NCI-H146 treated with DMSO at 0.1 percent for 48 hours (cell line): ENCODE measurements around the gene SPATA13.

ENCODE experiments used
- DNase-seq: peaks from one replicate; lab custom pipeline; 2025; ENCODE audit not compliant: unreplicated experiment; lab: John Stamatoyannopoulos, UW

The SPATA13 gene

DNA sequence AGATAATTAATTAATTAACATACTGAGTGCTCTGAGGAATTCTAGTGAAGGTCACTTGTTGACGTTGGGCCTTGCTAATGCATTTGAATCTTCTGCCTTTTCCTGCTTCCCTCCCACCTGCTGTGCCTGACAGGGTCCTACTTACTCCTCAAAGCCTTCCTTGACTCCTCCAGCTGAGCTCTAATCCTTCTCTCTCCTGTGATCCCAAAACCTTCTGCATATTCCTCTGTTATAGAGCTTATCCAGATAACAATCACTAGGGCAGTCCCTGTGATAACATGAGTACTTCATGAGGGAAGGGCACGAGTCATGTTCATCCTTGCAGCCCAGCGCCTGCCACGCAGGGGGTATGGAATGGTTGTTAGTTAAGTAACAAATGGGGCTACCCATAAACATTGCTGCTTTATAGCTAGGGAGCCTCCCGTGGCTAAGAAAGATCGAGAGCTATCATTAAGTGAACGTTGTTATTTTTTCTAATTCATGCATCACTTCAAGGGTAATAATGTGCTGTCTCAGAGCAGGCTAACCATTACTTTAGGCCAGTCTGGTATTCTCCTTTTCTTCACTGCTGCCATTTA lies 19.1 kb upstream of the SPATA13 start:
- no peak for DNase-seq

DNA sequence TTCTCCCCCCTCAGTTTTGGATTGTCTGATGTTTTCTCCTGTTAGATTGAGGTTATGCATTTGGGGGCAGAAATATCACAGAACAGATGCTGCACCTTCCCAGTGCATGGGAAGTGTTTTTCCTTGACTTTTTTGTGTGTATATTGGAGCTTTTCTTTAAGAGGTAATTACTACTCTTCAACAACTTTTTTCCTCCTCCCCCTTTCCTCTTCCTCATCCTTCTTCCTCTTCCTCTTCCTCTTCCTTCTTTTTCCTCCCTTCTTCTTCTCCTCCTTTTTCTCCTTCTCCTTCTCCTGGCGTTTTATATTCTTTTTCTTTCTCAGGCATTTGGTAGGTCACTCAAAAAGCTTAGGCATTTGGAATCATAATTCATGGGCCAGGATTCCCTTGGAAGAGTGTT lies 18.1 kb upstream of the SPATA13 start:
- no peak for DNase-seq

GRCh38 chr13:24142886-24143285 lies 17.6 kb upstream of the SPATA13 start:
- no peak for DNase-seq

GRCh38 chr13:24145240-24145639 lies 15.3 kb upstream of the SPATA13 start:
- no peak for DNase-seq

GRCh38 chr13:24145674-24146073 lies 14.8 kb upstream of the SPATA13 start:
- no peak for DNase-seq

DNA sequence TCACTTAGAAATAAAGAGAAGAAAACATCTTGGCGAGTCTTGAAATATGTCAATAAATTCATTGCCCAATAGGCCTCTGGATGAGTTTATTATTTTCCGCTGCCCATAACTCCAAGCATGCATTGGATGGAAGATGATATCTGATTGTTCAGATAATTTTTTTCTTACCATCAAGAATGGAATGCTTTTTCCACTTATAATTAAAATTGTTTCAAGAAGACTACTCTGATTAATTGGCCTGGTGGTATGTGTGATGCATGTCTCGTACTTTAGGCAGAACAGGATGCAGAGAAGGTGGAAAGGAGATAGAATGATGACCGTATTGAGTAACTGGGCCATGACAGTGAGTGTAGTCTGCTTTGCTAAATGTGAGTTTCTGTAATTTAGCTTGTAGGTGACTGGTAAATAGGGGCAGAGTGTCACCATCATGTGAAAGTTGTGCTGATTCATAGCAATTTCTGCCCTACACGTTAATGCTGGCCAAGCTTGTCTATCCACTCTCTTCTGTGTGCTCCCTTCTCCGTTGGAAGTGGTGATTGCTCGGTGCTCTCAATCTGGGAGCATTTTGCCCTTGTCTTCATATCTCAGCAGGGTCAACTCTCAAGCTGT lies 13.5 kb upstream of the SPATA13 start:
- no peak for DNase-seq

GRCh38 chr13:24147570-24147963 lies 13.0 kb upstream of the SPATA13 start:
- DNase-seq = no peak

- DNase-seq = no peak
These were observed 11.9 kb upstream of the SPATA13 start for GRCh38 chr13:24148414-24149235.

GRCh38 chr13:24149246-24150032 lies 11.1 kb upstream of the SPATA13 start:
- no peak for DNase-seq

GRCh38 chr13:24150572-24150971 lies 9.9 kb upstream of the SPATA13 start:
- DNase-seq = no peak

DNA sequence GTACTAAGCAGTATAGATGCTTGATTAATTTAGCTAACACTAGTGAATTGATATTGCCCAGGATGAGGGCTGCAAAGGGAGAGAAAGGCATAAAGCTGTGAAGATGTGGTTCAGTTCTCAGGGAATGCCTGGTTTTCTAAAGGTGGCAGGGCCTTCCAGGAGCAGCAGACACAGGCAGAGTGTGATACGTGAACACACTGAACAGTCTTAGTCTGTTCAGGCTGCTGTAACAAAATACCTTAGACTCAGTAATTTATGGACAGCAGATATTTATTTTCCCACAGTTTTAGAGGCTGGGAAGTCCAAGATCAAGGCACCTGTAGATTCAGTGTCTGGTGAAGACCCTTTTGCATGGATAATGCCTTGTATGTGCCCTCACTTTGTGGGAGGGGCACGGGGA lies 8.7 kb upstream of the SPATA13 start:
- no peak for DNase-seq

DNA sequence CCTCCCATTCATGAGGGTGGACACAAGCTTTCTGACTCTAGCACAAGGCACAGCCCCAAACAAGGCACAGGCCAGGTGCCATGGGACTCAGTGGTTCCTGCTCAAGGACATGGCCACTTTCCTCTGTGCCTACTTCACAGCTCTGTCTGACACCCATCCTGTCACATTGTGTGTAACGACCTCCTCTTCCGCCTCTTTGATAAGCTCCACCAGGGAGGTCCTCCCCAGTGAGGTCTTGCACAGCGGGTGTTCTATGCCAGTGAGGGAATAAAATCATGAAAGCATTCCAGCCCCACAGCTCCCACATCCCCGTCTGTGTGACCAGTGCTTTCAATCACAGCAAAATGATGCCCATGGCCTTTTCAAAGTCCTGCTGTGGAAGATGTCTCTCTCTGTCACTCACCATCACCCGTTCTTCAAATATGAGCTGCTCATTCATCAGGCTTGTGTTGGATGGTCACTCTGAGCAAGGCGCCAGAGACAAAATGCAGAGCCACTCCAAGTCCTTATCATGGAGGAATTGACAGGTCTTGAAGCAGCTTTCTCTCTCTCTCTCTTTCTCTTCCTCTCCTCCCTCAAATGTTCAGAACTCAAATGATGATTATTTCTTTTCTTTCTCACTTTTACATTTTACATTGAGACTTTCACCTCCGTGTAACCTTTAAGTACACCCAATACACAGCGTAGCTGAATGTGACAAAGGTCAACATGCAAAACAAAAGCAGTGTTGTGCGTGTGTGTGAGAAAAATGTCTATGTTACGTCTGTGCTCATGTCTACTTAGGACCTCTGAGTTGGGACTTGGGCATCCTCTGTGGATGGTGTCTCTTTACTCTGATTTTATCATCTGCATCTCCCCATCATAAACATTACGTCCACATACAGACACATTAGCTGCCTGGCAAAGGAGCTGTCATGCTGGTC lies 8.0 kb upstream of the SPATA13 start:
- DNase-seq = no peak

- no peak for DNase-seq
These were observed 7.2 kb upstream of the SPATA13 start for GRCh38 chr13:24153347-24153746.

DNA sequence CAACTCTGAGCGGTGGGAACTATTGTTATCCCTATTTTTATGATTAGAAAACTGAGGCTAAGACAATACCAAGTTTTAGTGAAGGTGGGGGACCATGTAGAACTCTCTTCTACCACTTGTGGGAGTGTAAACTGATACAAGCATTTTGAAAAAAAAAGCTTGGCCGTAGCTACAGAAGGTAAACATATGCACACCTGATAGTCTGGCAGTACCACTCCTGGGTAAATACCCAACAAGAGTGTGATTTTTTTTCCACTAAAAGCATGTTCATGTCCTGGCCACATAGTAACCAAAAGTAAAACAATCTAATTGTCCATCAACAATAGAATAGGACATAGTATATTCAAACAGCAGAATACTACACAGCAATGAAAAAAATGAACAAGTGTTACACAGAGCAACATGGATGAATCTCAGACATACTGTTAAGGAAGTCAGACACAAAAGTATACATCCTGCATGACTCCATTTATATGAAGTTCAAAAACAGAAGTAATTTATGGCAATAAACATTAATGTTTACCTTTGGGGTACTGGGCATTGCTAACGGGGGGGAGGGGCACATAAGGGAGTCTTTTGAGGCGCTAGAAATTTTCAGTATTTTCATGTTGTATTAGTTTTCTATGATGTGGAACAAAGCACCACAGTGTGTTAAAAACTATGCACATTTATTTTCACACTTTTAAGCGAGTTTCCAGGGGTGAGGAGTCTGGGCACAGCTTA lies 6.4 kb upstream of the SPATA13 start:
- no peak for DNase-seq

DNA sequence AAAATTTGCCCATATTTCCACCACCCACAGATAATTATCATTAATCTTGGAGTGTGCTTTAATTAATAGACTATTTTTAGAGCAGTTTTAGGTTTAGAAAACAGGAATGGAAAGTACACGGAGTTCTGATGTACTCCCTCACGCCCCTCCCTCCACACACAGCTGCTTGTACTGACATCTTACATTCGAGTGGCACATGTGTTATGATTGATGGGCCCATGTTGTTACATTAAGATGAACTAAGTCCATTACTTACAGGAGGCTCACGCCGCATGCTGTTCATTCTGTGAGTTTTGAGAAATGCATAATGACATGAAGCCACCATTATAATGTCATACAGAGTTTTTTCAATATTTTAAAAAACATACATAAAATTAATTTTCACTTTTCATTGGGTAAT lies 1.2 kb upstream of the SPATA13 start:
- DNase-seq = no peak

GRCh38 chr13:24161010-24161775 lies 673 bp downstream of the SPATA13 start:
- DNase-seq = peak; percentile 38

DNA sequence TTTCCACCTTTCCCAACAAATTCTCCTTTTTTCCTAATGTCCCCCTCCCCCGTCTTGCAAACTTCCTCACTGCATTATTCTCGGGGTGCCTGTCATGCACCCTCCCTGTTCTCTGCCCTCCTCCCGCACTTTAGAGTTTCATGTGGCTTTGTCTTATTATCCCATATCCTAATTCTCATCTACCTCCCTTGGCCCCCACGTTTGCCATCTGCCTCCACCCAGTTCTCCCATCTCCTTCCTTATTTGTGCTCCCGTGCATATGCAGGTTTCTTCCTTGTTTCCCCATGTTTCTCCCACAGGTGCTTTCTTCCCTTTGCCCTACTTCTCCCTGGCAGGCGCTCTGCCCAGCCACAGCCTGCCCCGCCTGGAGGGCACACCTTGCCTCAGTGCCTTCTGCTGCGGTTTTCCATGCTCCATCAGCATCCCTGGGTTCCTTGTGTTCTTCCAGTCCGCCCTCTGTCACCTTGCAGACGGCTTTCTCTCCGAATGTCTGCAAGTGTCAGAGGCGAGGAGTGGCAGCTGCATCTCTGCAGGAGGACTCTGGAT lies 1.5 kb downstream of the SPATA13 start:
- DNase-seq = no peak

DNA sequence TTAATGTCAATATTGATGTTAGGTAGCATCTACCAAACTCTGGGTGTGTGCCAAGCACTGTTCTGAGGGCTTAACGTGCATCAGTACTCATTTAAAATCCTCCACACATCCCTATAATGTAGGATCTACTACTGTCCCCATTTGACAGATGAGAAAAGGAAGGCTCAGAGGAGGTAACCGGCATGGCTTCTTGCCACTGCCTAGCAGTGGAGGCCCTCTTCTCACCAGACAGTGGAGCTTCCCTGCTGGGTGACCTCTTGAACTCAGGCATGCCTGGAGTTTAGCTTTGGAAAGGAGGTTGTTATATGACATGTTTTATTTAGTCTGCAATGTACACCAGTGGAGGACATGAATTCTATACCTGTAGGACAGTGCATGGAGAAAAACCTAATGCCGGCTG lies 2.1 kb downstream of the SPATA13 start:
- DNase-seq = no peak

DNA sequence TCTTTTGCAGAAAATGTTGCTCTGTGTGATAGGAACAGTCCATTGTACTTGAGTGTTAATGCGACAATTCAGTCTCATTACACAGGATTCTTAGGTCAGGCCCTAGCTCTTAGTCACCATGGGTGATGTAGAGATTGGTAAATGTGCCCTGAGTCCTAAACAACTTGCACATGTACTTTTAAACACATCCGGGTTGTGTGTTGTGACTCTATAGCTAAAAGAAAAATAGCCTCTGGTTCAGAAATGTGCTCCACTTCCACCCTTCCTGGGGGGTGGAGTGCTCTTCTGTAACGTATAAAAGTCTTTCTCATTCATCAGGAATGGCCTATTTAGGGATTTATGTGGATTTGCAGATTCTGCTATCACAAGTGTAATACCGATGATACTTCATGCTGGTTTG lies 5.2 kb downstream of the SPATA13 start:
- DNase-seq = no peak
